ENCODE measurements around the gene CEBPG. TPM values are rescaled to one million over a fixed set of nuclear protein-coding genes. Genes with fewer than 3 reads are reported as not detected.

The CEBPG gene
- total and polyA plus RNA-seq, 2 donors (not counting 1 experiment from before 2014, with no cell fraction given) = 12.5 to 24.2 TPM

GRCh38 chr19:33363476-33363875 is 10.0 kb upstream of the CEBPG start:
- WGBS (ENCODE audit: insufficient coverage) = 96% methylated on average over 4 of the region's 5 CpGs
- Histone ChIP-seq H3K9ac (ENCODE audit: low read length) (no peak overlapping the region), H3K4me3 (ENCODE audit: control extremely low read depth in 1 of 5, extremely low read depth in 1 of 5, insufficient read depth in 1 of 5, low read depth in 2 of 5, low read length in 4 of 5) (no peak overlapping the region), H4K20me1 (ENCODE audit: control insufficient read depth, insufficient read depth, low read length, poor library complexity, severe bottlenecking) (no peaks in the 10 kb centered on the region), H3K27ac (ENCODE audit: low read length in 2 of 2) (no peak overlapping the region), H3K79me2 (ENCODE audit: control insufficient read depth, insufficient read depth, low read length) (no peaks in the 10 kb centered on the region), H3K27me3 (replicated peaks in 1 of 4; ENCODE audit: control extremely low read depth in 1 of 4, control insufficient read depth in 3 of 4, insufficient read depth in 4 of 4, low read length in 3 of 4) (peaks cover 0 to 13% (median 4%) of the 10 kb centered on the region in 4 experiments), H3K36me3 (replicated peaks in 1 of 2; ENCODE audit: control extremely low read depth in 1 of 2, control insufficient read depth in 1 of 2, extremely low read depth in 1 of 2, insufficient read depth in 2 of 2, low read length in 1 of 2) (no peaks in the 10 kb centered on the region), H3K4me2 (replicated peaks; ENCODE audit: low read depth, low read length, poor library complexity, severe bottlenecking) (no peak overlapping the region), H3K9me3 (ENCODE audit: control extremely low read depth in 1 of 3, control insufficient read depth in 2 of 3, insufficient read depth in 1 of 3, low read length in 2 of 3) (peaks cover 0 to 1% (median 0%) of the 10 kb centered on the region in 3 donors), H2AFZ (ENCODE audit: insufficient read depth, low read depth, low read length, poor library complexity, severe bottlenecking) (no peak overlapping the region), H3K4me1 (ENCODE audit: control insufficient read depth in 2 of 2, insufficient read depth in 2 of 2, low read length in 2 of 2) (no peaks in the 10 kb centered on the region)
- no peaks in the 10 kb centered on the region for H3K4me1 Mint-ChIP-seq
- no peaks in the 10 kb centered on the region for H3K9me3 Mint-ChIP-seq (ENCODE audit: insufficient read depth)
- ChIA-PET POLR2A (no interaction called here), CTCF (no interaction called here)
- peaks cover 34% of the 10 kb centered on the region for H3K27me3 Mint-ChIP-seq
- no peak overlapping the region for H3K27ac Mint-ChIP-seq
- intact Hi-C loops (cut with micrococcal nuclease) = no loop called here
- DNase-seq (no peak), ATAC-seq (ENCODE audit: low read depth) (no peak)
- H3K4me3 Mint-ChIP-seq = no peak overlapping the region
- TF ChIP-seq CTCF (IDR thresholded peaks at IDR 0.05) (no peak), EZH2 (IDR thresholded peaks at IDR 0.05; ENCODE audit: borderline replicate concordance, insufficient read depth, low read depth, low read length, poor library complexity, severe bottlenecking) (no peak)

- Histone ChIP-seq H3K4me2 (replicated peaks; ENCODE audit: low read depth, low read length, poor library complexity, severe bottlenecking) (no peak overlapping the region), H2AFZ (ENCODE audit: insufficient read depth, low read depth, low read length, poor library complexity, severe bottlenecking) (no peak overlapping the region), H3K4me3 (ENCODE audit: control extremely low read depth in 1 of 5, extremely low read depth in 1 of 5, insufficient read depth in 1 of 5, low read depth in 2 of 5, low read length in 4 of 5) (no peak overlapping the region), H3K4me1 (ENCODE audit: control insufficient read depth in 2 of 2, insufficient read depth in 2 of 2, low read length in 2 of 2) (no peaks in the 10 kb centered on the region), H3K27me3 (replicated peaks in 1 of 4; ENCODE audit: control extremely low read depth in 1 of 4, control insufficient read depth in 3 of 4, insufficient read depth in 4 of 4, low read length in 3 of 4) (peaks cover 0 to 13% (median 4%) of the 10 kb centered on the region in 4 experiments), H3K9me3 (ENCODE audit: control extremely low read depth in 1 of 3, control insufficient read depth in 2 of 3, insufficient read depth in 1 of 3, low read length in 2 of 3) (no peaks in the 10 kb centered on the region), H4K20me1 (ENCODE audit: control insufficient read depth, insufficient read depth, low read length, poor library complexity, severe bottlenecking) (no peaks in the 10 kb centered on the region), H3K79me2 (ENCODE audit: control insufficient read depth, insufficient read depth, low read length) (no peaks in the 10 kb centered on the region), H3K9ac (ENCODE audit: low read length) (no peak overlapping the region), H3K27ac (ENCODE audit: low read length in 2 of 2) (no peak overlapping the region), H3K36me3 (replicated peaks in 1 of 2; ENCODE audit: control extremely low read depth in 1 of 2, control insufficient read depth in 1 of 2, extremely low read depth in 1 of 2, insufficient read depth in 2 of 2, low read length in 1 of 2) (no peaks in the 10 kb centered on the region)
- TF ChIP-seq CTCF (IDR thresholded peaks at IDR 0.05) (no peak), EZH2 (IDR thresholded peaks at IDR 0.05; ENCODE audit: borderline replicate concordance, insufficient read depth, low read depth, low read length, poor library complexity, severe bottlenecking) (no peak)
- ATAC-seq (ENCODE audit: low read depth) (no peak), DNase-seq (no peak)
- Mint-ChIP-seq H3K4me3 (no peak overlapping the region), H3K9me3 (ENCODE audit: insufficient read depth) (no peaks in the 10 kb centered on the region), H3K27ac (no peak overlapping the region), H3K4me1 (no peaks in the 10 kb centered on the region), H3K27me3 (peaks cover 23% of the 10 kb centered on the region)
- ChIA-PET POLR2A (no interaction called here), CTCF (no interaction called here)
- 93% methylated on average over 7 of the region's 7 CpGs for WGBS (ENCODE audit: insufficient coverage)
- intact Hi-C loops (cut with micrococcal nuclease) = no loop called here
Measured at GRCh38 chr19:33365691-33366090, 7.8 kb upstream of the CEBPG start.

Data from B cell (primary cell).